Thyroid gland (tissue), 4 donors: ENCODE results near the gene SHISA3. TPM values are rescaled to one million over a fixed set of nuclear protein-coding genes. Genes with fewer than 3 reads are reported as not detected.

Experiments used
- DNase-seq, 2 donors: peaks; one replicate each; pipeline ENCODE4 v3.0.0-alpha.2; 2019
- H3K27ac ChIP-seq, 3 donors: fragments of 200-600 bp; sonication (generic); 1 replicate in 2 of 3; 2 replicates in 1 of 3; pipeline ENCODE4 v1.5.1; 2016 to 2019; ENCODE audit warnings: mild to moderate bottlenecking in 1 of 3, moderate library complexity in 1 of 3
- H3K27me3 ChIP-seq: fragments of 200-600 bp; sonication (generic); one replicate; pipeline ENCODE4 v1.5.1; 2019
- H3K36me3 ChIP-seq, 2 donors: fragments of 200-600 bp; sonication (generic); one replicate each; pipeline ENCODE4 v1.5.1; 2016 to 2019
- H3K4me1 ChIP-seq, 2 donors: fragments of 200-600 bp; sonication (generic); one replicate each; pipeline ENCODE4 v1.5.1; 2017 to 2019
- H3K4me3 ChIP-seq, 3 donors: fragments of 200-600 bp; sonication (generic); replicated peaks in 1 of 3; 1 replicate in 2 of 3; 2 replicates in 1 of 3; pipeline ENCODE4 v1.5.1; 2016; ENCODE audit warnings: mild to moderate bottlenecking in 1 of 3
- H3K9me3 ChIP-seq: fragments of 200-600 bp; sonication (generic); one replicate; pipeline ENCODE4 v1.5.1; 2017
- CTCF ChIP-seq, 6 experiments: fragments of 200-600 bp in 3 of 6; fragments of 450-650 bp in 3 of 6; sonication (generic) in 3 of 6; IDR thresholded peaks; one replicate each; pipeline ENCODE4 v1.5.1; 2016 to 2019; ENCODE audit warnings: antibody characterized with exemption in 6 of 6, mild to moderate bottlenecking in 2 of 6, inconsistent platforms in 1 of 6, moderate library complexity in 1 of 6
- POLR2A ChIP-seq, 2 donors: fragments of 450-650 bp; IDR thresholded peaks; one replicate each; pipeline ENCODE4 v1.6.1; 2017; ENCODE audit warnings: antibody characterized with exemption in 2 of 2, mild to moderate bottlenecking in 2 of 2, moderate library complexity in 1 of 2
- WGBS, 2 donors: methylation state at CpG; one replicate each; pipeline ENCODE4 v1.1.5; 2017; 5-methylcytosine and 5-hydroxymethylcytosine counted together
- intact Hi-C: fragments of 100-400 bp; cut with DNase I; formaldehyde crosslinking; loops from one replicate; pipeline ENCODE4 v1.15.1; 2023
- total RNA-seq, 4 donors: library from RNA; depleted of rRNA; stranded (reverse); fragments of >200 nt; gene quantifications; one replicate each; pipeline ENCODE4 v1.2.3, GENCODE V29; 2016

The SHISA3 gene
- total RNA-seq, 4 donors from 2014 or later = 3.1 to 5.7 (median 4.0) TPM

- no peak for TF ChIP-seq POLR2A (IDR thresholded peaks at IDR 0.05)
- no peak for TF ChIP-seq CTCF (IDR thresholded peaks at IDR 0.05)
- Histone ChIP-seq H3K36me3 (peaks cover 4 to 8% of the 10 kb centered on the region in 2 donors), H3K4me3 (no peak overlapping the region), H3K27ac (no peak overlapping the region), H3K9me3 (no peaks in the 10 kb centered on the region), H3K4me1 (peaks cover 8 to 25% of the 10 kb centered on the region in 2 donors), H3K27me3 (no peaks in the 10 kb centered on the region)
- intact Hi-C loops = no loop called here
- no peak for DNase-seq
- WGBS, 2 donors = 91 to 92% methylated on average over 1 of the region's 1 CpG
These were observed 18.0 kb downstream of the SHISA3 start for GRCh38 chr4:42415281-42415680.

GRCh38 chr4:42416017-42416416, 18.7 kb downstream of the SHISA3 start:
- 65 to 72% methylated on average over 3 of the region's 3 CpGs for WGBS, 2 donors

GRCh38 chr4:42417550-42417949, 20.3 kb downstream of the SHISA3 start:
- no peak for TF ChIP-seq POLR2A (IDR thresholded peaks at IDR 0.05)
- TF ChIP-seq CTCF (IDR thresholded peaks at IDR 0.05) = no peak
- no peak for DNase-seq
- intact Hi-C loops = no loop called here

More at GRCh38 chr4:42416017-42416416, 18.7 kb downstream of the SHISA3 start:
- Histone ChIP-seq H3K4me1 (peaks cover 8 to 25% of the 10 kb centered on the region in 2 donors), H3K36me3 (peaks cover 8 to 14% of the 10 kb centered on the region in 2 donors), H3K4me3 (no peak overlapping the region), H3K9me3 (no peaks in the 10 kb centered on the region), H3K27ac (no peak overlapping the region), H3K27me3 (no peaks in the 10 kb centered on the region)
- no peak for DNase-seq
- intact Hi-C loops = no loop called here
- TF ChIP-seq CTCF (IDR thresholded peaks at IDR 0.05) (no peak), POLR2A (IDR thresholded peaks at IDR 0.05) (no peak)

GRCh38 chr4:42420140-42420539, 22.9 kb downstream of the SHISA3 start:
- Histone ChIP-seq H3K27me3 (no peaks in the 10 kb centered on the region), H3K9me3 (no peaks in the 10 kb centered on the region), H3K4me3 (no peak overlapping the region), H3K27ac (no peak overlapping the region), H3K4me1 (no peaks in the 10 kb centered on the region), H3K36me3 (peaks cover 17 to 19% of the 10 kb centered on the region in 2 donors)
- WGBS, 2 donors = 88 to 92% methylated on average over 5 of the region's 5 CpGs
- intact Hi-C loops = no loop called here
- no peak for TF ChIP-seq CTCF (IDR thresholded peaks at IDR 0.05)
- TF ChIP-seq POLR2A (IDR thresholded peaks at IDR 0.05) = no peak
- no peak for DNase-seq

More at GRCh38 chr4:42417550-42417949, 20.3 kb downstream of the SHISA3 start:
- no peaks in the 10 kb centered on the region for H3K9me3 ChIP-seq
- H3K27me3 ChIP-seq = no peaks in the 10 kb centered on the region
- H3K36me3 ChIP-seq = peaks cover 16 to 17% of the 10 kb centered on the region in 2 donors
- H3K4me3 ChIP-seq = no peak overlapping the region
- H3K27ac ChIP-seq = no peak overlapping the region
- H3K4me1 ChIP-seq = peaks cover 5 to 16% of the 10 kb centered on the region in 2 donors
- WGBS, 2 donors = 93 to 96% methylated on average over 3 of the region's 3 CpGs

- TF ChIP-seq POLR2A (IDR thresholded peaks at IDR 0.05) (no peak), CTCF (IDR thresholded peaks at IDR 0.05) (no peak)
- Histone ChIP-seq H3K27me3 (no peaks in the 10 kb centered on the region), H3K27ac (no peak overlapping the region), H3K4me1 (no peaks in the 10 kb centered on the region), H3K9me3 (no peaks in the 10 kb centered on the region), H3K4me3 (no peak overlapping the region), H3K36me3 (peaks cover 12 to 19% of the 10 kb centered on the region in 2 donors)
- DNase-seq = no peak
- intact Hi-C loops = no loop called here
- WGBS, 2 donors = 90% methylated on average over 19 of the region's 19 CpGs
These were observed 28.1 kb downstream of the SHISA3 start for GRCh38 chr4:42425146-42426065.
